ENCODE data around the gene LIMCH1.

GRCh38 chr4:41703785-41704184, 165.8 kb downstream of the LIMCH1 start:
- TF ChIP-seq POLR2A (IDR thresholded peaks at IDR 0.05) (no peak), CTCF (IDR thresholded peaks at IDR 0.05) (no peak), EP300 (IDR thresholded peaks at IDR 0.05) (no peak)
